GM18502 (cell line): ENCODE data around the gene LRCOL1.

Experiments
- ATAC-seq: cut with Tn5 transposase; IDR thresholded peaks from one replicate; pipeline ENCODE4 v1.9.1; 2021; ENCODE audit warnings: mild to moderate bottlenecking; ENCODE audit not compliant: unreplicated experiment, poor library complexity

The LRCOL1 gene

GRCh38 chr12:132637811-132638210 is 27.4 kb upstream of the LRCOL1 start:
- ATAC-seq, result no peak

GRCh38 chr12:132635076-132635955 is 24.9 kb upstream of the LRCOL1 start:
- no peak for ATAC-seq

- ATAC-seq, result no peak
Observed at GRCh38 chr12:132634411-132634990, 24.1 kb upstream of the LRCOL1 start.

- ATAC-seq, result no peak
Observed at GRCh38 chr12:132633901-132634300, 23.5 kb upstream of the LRCOL1 start.

GRCh38 chr12:132633398-132633797 is 23.0 kb upstream of the LRCOL1 start:
- ATAC-seq, result no peak

GRCh38 chr12:132632521-132633228 is 22.3 kb upstream of the LRCOL1 start:
- ATAC-seq, result no peak

GRCh38 chr12:132631666-132632065 is 21.3 kb upstream of the LRCOL1 start:
- ATAC-seq, result no peak

- no peak for ATAC-seq
Observed at GRCh38 chr12:132630672-132631071, 20.3 kb upstream of the LRCOL1 start.

- no peak for ATAC-seq
Observed at GRCh38 chr12:132629330-132629729, 18.9 kb upstream of the LRCOL1 start.

GRCh38 chr12:132625731-132626430 is 15.5 kb upstream of the LRCOL1 start:
- ATAC-seq, result no peak

- no peak for ATAC-seq
Observed at GRCh38 chr12:132624910-132625630, 14.7 kb upstream of the LRCOL1 start.

- ATAC-seq, result no peak
Observed at GRCh38 chr12:132624186-132624855, 13.9 kb upstream of the LRCOL1 start.

GRCh38 chr12:132623072-132623869 is 12.9 kb upstream of the LRCOL1 start:
- no peak for ATAC-seq

GRCh38 chr12:132622437-132623071 is 12.2 kb upstream of the LRCOL1 start:
- ATAC-seq, result no peak

GRCh38 chr12:132621657-132622435 is 11.5 kb upstream of the LRCOL1 start:
- no peak for ATAC-seq

- ATAC-seq, result no peak
Observed at GRCh38 chr12:132620899-132621656, 10.7 kb upstream of the LRCOL1 start.
